ENCODE measurements around the gene RAP2C.
"Not testable (repeated sequence)": the region's sequence is repeated elsewhere in the genome, so short reads cannot be mapped to it uniquely, and the experiment has no call there.

RAP2C gene

GRCh38 chrX:132193872-132194574 lies 25.2 kb downstream of the RAP2C start:
- no peak for DNase-seq

DNA sequence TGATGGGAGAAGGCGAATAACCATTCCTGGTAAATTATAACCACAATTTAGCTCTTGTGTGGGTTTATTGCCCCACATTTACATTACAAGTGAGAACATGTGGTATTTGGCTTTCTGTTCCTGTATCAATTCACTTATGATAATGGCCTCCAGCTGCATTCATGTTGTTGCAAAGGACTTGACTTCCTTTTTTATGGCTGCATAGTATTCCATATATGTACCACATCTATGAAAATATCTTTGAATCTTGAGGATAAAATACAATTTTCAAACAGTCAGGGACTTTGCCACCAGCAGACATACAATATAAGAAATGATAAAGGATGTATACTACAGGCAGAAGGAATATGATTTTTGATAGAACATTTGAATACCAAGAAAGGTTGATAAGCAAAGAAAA lies 27.3 kb downstream of the RAP2C start:
- no peak for DNase-seq

DNA sequence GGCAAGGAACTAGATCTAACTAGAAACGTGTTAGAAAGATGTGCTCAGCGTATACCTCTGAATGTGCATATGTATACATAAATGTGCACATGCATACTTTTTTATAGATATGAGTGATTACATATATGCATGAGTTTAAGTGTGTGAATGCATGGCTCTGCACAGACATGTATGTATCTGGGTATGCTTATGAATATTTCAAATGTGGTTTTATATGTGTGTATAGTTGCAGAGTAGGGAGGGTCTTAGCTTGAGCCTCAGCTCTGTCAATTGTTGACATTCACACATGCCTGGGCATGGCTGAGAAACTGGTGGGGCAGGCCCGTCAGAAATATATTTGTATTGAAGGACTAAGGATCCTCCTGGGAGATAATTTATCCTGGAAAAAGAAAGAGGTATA lies 31.1 kb downstream of the RAP2C start:
- no peak for DNase-seq

DNA sequence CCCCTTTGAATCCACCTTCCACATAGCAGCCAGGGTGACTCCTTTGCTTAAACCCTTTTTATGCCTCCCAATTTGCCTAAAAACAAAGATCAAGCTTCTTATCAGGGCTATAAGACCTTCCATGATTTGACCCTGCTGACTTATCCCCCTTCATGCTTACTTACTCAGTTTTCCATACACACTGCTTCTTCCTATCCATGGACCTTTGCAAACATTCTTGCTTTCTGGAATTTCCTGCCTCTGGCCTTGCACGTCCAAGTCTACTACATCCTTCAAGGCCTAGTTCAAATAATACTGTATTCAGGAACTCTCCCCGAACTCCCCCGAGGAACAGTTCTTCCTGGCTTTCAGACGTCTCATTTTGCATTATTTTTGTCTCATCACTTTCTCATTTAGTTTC lies 31.8 kb downstream of the RAP2C start:
- no peak for DNase-seq

DNA sequence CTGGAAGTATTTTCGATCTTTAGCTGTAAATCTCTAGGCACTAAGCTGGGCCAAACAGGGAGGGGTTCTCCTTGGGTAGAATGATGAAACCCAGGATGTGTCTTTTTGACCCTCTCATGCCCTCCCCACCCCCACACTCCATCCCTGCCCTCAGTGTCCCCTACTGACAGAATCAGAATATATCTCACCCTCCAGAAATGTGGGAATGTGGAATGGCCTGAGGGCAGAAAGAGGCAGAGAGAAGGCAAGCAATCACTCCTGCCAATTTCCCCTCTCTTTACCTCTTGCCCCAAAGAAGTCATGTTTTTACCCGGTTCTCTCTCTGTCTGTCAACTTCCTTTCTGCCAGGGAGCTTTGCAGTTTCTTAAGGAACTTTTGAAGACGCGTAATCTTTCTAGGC lies 34.4 kb downstream of the RAP2C start:
- DNase-seq, result no peak

DNA sequence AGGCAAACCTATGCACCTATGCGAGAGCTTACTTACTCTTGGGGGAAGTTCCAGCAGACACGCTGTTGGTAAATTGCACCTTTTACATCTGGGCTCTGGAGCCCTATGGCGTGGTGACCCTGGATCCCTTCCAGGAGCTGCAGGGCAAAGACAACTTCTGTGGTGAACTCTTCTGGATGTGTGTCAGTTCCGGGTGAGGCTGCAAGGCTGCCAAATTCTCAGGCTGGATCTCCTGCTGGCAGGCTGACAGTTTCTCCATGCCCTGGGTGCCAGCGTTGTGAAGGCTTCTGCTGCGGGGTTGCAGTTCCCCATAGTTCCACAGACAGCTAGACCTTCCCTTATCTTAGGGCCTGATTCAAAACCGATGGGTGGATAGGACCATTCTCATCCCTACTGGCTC lies 37.9 kb downstream of the RAP2C start:
- no peak for DNase-seq

GRCh38 chrX:132180929-132181328 lies 38.3 kb downstream of the RAP2C start:
- no peak for DNase-seq

- no peak for DNase-seq
These were observed 45.6 kb downstream of the RAP2C start for GRCh38 chrX:132173647-132174046.

GRCh38 chrX:132171881-132172280 lies 47.4 kb downstream of the RAP2C start:
- no peak for DNase-seq

- DNase-seq, result no peak
These were observed 47.8 kb downstream of the RAP2C start for GRCh38 chrX:132171478-132171877.

DNA sequence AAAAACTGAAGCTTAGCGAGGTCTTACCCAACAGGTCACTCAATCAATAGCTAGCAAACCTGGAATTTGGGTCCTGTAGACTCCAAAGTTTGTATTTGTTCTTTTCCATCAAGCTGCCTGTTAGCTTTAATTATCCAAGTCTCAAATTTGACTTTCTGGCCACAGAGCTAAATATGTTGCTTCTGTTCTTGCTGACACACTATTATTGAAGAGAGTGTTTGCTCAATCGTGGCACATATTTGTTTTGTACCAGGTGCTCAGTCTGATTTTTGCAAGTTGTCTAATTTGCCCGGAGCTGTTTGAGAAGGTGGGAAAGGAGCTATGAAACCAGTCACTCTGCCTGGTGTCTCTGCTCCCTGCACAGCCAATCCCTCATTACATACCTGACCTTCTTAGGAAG lies 49.7 kb downstream of the RAP2C start:
- no peak for DNase-seq

- no peak for DNase-seq
These were observed 53.6 kb downstream of the RAP2C start for GRCh38 chrX:132165651-132166050.

- DNase-seq, result no peak
These were observed 54.2 kb downstream of the RAP2C start for GRCh38 chrX:132165005-132165404.

DNA sequence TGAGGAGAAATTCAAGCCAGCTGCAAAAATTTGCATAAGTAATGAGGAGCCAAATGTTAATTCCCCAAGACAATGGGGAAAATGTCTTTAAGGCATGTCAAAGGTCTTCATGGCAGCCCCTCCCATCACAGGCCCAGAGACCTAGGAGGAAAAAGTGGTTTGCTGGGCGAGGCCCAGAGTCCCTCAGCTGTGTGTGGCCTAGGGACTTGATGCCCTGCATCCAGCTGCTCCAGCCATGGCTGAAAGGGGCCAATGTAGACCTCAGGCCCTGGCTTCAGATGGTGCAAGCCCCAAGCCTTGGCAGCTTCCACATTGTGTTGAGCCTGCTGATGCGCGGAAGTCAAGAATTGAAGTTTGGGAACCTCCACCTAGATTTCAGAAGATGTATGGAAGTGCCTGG lies 56.2 kb downstream of the RAP2C start:
- DNase-seq, result not testable (repeated sequence)

GRCh38 chrX:132153166-132153565 lies 66.1 kb downstream of the RAP2C start:
- DNase-seq, result no peak
